ENCODE measurements around the gene OTUD7B.
A peak's percentile ranks its signal among the peaks of the same experiment; 100 is the strongest.

Gene OTUD7B

DNA sequence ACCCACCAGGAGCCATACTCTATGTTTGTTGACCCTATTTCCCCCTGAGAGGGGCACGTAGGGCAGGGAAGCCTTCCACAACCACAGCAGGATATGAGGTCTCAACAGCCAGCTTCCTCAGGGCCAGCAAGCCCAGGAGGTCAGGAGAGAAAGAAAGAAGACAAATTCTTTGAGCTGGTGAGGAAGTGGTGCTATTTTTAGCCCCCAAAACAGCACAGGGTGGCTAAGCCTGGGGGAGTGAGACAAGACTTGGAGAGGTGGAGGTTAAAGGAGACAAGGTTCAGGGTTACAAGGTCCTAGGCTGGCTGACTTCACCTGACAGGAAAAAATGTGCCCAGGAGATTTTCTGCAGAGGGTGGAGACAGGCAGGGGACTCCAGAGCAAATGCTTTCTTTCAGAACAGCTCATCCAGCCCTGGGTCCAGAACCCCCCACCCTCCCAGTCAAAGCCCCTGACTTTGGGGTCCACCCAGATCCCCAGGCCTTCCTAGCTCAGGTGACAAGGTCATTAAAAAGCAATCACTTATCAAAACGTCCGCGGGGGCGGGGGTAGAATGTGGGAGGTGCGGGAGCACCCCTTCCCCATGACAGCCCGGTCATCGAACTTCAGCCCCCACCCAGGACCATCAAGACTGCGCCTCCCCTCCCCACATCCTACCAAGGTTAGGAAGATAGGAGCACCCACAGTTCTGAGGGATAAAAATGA is 94.2 kb downstream of the OTUD7B start:
- DNase-seq (ENCODE audit: low read depth) = no peak

DNA sequence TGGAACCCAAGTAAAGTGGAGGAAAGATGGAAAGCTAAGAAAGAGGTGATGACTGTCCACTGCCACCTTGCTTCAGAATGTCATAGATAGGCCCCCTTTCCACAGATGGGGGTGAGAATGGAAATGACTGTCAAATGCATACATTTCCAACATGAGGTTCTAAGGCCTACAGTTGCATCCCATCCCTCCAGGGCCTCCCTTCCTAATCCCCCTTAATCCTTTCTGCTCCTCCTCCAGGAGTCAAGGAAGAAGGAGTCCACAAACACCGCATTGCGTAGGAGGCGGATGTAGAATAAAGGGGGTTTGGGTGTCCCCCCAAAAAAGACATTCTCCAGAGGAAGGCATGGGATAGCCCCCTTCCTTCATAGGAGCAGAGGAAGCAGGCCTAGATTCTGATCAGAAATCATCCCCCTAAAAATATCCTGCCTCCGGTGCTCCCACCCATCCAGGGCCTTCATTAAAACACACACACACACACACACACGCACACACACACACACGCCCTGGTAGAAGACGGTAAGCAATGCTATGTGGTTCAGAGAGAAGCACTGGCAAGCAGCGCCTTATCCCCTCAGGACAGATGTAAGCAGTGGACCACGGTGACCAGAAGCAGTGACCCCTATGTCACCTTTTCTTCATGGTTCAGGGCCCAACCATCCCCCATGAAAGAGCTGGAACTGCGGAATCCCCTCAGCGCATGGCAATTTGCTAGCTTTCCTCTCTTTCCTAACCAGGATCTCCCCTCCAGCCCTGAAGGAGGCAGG is 94.9 kb downstream of the OTUD7B start:
- no peak for DNase-seq (ENCODE audit: low read depth)

DNA sequence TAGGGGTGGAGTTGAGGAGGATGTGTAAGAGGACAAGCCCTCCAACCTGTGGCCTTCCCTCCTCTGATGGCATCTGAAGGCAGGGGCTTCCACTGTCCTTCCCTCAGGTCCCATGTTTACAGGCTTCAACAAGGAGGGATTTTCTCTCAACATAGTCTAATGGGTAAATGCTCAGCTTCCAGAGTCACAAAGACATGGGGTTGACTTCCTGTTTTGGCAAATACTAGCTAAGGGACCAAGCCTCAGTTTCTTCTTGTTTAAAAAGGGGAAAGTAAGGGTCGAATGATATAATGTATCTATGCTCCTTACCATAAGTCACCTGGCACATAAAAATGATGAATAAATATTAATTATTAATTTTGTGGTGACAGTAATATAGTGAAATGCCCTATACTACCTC is 96.0 kb downstream of the OTUD7B start:
- no peak for DNase-seq (ENCODE audit: low read depth)

DNA sequence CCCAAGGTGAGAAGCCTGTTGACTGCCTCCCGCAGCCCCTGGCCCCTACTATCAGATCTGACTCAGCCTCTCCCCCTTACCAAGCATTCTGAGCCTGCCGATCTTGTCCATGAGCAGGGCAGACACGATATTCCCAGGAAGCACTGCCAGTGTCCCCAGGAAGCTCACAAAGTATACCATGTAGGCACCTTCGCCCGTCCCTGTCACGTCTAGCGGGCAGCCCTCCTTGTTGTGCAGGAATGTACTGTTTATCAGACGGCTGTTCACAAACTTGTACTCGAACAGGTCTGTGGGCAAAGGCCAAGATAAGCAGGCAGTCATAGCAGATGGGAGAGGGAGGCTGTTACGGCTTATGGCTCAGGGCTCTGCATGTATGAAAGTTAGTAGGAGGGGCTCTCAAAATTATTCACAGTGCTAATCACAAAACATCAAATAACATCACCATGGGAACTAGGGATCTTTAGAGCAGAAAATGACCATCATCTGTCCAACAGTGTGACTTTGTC is 103.9 kb downstream of the OTUD7B start:
- no peak for DNase-seq (ENCODE audit: low read depth)

DNA sequence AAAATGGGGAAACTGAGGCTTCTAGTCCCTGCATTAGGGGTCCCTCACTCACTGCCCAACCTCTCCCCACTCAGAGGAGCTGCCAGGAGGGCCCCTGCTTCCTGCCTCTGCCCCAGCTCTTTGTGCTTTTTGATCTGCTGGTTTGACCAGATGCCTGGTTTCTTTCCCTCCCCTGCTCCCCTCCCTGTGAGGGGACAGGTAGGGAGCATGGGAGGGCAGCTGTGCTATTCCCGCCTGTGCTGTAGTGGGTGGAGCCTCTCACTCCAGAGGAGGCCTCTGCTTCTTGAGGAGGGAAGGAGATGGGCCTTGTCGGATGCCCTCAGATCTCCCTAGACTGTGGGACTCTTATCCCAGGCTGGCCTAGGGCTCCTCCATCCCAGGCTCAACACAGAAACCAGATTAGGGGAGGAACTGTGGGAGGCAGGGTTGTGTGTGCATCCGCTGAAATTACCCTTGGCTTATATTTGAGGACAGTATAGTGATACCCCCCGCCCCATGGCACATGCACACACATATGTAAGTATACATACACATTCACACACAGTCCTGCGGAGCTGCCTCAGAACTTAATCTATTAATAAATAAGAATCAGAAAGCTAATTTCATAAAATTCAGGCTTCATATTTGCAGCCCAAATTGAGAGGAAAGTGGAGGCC is 106.6 kb downstream of the OTUD7B start:
- DNase-seq (ENCODE audit: low read depth) = no peak

DNA sequence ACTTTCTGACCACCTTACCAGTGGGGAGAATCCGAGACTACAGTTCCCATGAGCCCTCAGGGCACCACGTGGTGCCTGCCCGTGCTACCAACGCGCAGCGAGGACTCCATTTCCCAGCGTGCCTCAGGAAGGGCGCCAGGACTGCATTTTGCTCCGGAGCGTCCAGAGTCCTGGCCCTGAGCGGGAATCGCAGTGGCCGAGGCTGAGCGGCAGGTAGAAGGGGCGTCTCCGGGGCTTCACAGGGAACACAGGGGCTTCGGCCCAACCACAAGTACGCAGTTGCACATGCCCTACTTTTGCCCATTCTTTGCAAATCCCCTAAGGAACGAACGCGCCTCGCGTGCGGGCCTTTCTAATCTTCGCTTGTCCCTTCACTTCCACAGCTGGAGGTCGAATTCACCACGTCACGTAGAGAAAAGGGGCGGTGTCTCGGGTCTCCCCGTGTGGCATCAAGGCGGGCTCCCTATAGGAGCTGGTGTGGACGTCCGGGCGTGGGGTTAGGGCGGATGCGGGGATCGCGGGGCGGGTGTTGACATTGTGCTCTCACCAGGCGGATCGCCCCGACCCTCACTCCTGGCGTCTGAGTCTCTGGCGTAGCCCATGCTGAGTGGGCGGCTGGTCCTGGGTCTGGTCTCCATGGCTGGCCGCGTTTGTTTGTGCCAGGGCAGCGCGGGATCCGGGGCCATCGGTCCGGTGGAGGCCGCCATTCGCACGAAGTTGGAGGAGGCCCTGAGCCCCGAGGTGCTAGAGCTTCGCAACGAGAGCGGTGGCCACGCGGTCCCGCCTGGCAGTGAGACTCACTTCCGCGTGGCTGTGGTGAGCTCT is 110.9 kb downstream of the OTUD7B start, which contains the start of gene BOLA1:
TSS of gene BOLA1 (plus strand) at position 109 of the 825 bp plus-strand sequence. CDS start at position 601, 492 bp downstream.
- peak; percentile 74 for DNase-seq (ENCODE audit: low read depth)

DNA sequence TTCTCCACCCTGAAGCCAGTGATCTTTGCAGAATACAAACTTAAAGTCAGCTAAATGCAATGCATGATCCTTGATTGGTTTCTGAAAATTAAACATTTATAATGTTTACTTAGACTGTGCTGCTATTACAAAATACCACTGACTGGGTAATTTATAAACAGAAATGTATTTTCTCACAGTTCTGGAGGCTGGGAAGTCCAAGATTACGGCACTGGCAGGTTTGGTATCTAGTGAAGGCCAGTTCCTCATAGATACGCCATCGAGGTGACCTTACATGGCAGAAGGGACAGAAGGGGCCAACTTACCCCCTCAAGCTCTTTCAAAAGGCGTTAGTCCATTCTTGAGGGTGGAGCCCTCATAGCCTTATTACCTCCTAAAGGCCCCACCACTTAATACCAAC is 114.0 kb downstream of the OTUD7B start:
- no peak for DNase-seq (ENCODE audit: low read depth)

DNA sequence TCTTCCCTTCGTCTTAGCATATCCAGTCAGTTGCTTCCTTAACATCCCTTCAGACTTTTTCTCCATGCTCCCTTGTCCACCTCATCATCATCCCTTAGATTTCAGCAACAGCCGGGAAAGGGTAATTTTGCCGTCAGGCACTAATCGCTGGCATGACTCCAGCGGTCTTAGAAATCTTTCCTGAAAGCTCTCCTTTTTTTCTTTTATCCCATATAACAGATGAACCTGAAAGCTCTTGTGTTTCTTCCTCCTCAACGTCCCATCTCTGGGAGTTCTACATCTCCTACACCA is 121.6 kb downstream of the OTUD7B start:
- DNase-seq (ENCODE audit: low read depth) = no peak

DNA sequence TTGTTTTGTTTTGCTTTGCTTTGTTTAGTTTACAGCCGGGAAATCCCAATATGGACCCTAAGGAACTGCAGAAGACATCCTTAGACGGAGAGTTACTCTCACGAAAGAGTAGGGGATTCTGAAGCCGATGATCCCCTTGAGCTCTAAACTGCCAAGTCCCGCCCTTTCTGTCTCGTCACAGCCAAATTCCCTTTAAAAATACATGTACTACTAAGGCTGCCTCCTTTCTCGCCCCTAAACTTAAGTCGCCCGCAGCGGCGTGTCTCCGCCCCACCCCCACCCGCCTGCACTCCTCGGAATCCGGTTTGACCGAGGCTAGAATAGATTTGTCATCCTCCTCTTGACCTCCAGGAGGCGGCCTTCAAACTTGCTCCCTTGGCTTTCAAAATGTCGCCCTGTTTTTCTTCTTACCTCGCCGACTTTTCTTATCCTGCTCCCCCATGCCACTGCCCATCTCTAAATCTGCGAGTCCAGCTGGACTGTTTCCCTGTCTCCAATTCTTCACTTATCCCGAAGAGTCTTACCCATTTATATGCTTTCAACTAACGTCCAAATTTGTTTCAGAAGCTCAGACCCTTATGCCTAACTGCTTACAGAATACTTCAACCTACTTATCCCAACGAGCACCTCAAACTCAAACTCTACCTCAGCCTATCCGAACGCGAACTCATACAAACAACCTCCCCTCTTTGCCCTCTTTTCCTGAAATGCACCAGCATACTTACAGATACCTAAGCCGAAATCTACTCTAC is 122.1 kb downstream of the OTUD7B start:
- peak; percentile 55 for DNase-seq (ENCODE audit: low read depth)
